SU-DHL-6 (cell line): ENCODE results near the gene PDE9A.

Experiments used
- H2AFZ ChIP-seq: fragments of 200-600 bp; sonication (generic); 2 replicates; pipeline ENCODE4 v1.6.1; 2014; ENCODE audit warnings: low read depth, mild to moderate bottlenecking, moderate library complexity, mixed read lengths, antibody characterized with exemption, low read length; ENCODE audit not compliant: severe bottlenecking
- H3F3A ChIP-seq: fragments of 200-600 bp; shearing (Covaris generic); 2 replicates; pipeline ENCODE4 v1.6.0; 2016; ENCODE audit warnings: antibody characterized with exemption, mild to moderate bottlenecking; ENCODE audit not compliant: insufficient read depth
- H3K27ac ChIP-seq: fragments of 200-600 bp; sonication (generic); 2 replicates; pipeline ENCODE4 v1.5.1; 2016; ENCODE audit warnings: low read depth, mild to moderate bottlenecking, low read length, moderate library complexity, mixed read lengths
- H3K27me3 ChIP-seq: fragments of 200-600 bp; sonication (generic), shearing (Covaris generic); 2 replicates; pipeline ENCODE4 v1.6.0; 2014; ENCODE audit warnings: mild to moderate bottlenecking, low read length
- H3K36me3 ChIP-seq: fragments of 200-600 bp; sonication (generic); 2 replicates; pipeline ENCODE4 v1.6.1; 2014; ENCODE audit warnings: mild to moderate bottlenecking, low read length, mixed read lengths
- H3K4me2 ChIP-seq: fragments of 300-600, 200-600 bp; shearing (Covaris generic), sonication (generic); 2 replicates; pipeline ENCODE4 v1.6.0; 2014; ENCODE audit warnings: low read length, low read depth, mild to moderate bottlenecking; ENCODE audit not compliant: poor library complexity, severe bottlenecking
- H3K4me3 ChIP-seq: fragments of 200-600 bp; sonication (generic); 2 replicates; pipeline ENCODE4 v1.5.1; 2014; ENCODE audit warnings: antibody characterized with exemption, low read length, mild to moderate bottlenecking, mixed read lengths; ENCODE audit not compliant: insufficient read depth, poor library complexity, severe bottlenecking
- H3K79me2 ChIP-seq: fragments of 200-600 bp; sonication (generic); 2 replicates; pipeline ENCODE4 v1.6.1; 2014; ENCODE audit warnings: mild to moderate bottlenecking, low read length, moderate library complexity; ENCODE audit not compliant: insufficient read depth
- H3K9ac ChIP-seq: fragments of 200-600 bp; sonication (generic); 2 replicates; pipeline ENCODE4 v1.7.0; 2014; ENCODE audit warnings: mild to moderate bottlenecking, low read length
- H3K9me2 ChIP-seq: fragments of 200-600 bp; sonication (generic); replicated peaks from 2 replicates; pipeline ENCODE4 v1.6.1; 2014; ENCODE audit warnings: low read length; ENCODE audit not compliant: insufficient read depth
- H3K9me3 ChIP-seq: fragments of 200-600 bp; sonication (generic); 2 replicates; pipeline ENCODE4 v1.6.1; 2014; ENCODE audit warnings: low read length, mixed read lengths; ENCODE audit not compliant: insufficient read depth
- H4K20me1 ChIP-seq: fragments of 200-600 bp; sonication (generic); 2 replicates; pipeline ENCODE4 v1.6.1; 2014; ENCODE audit warnings: low read depth, mild to moderate bottlenecking, antibody characterized with exemption, low read length, moderate library complexity, mixed read lengths
- EZH2phosphoT487 ChIP-seq: fragments of 200-600 bp; sonication (generic), shearing (Covaris generic); conservative IDR thresholded peaks from 2 replicates; pipeline ENCODE4 v1.6.1; 2018; ENCODE audit warnings: mild to moderate bottlenecking, antibody characterized with exemption, low read length, moderate library complexity, mixed read lengths
- TF ChIP-seq, protein P1 (sequence below): fragments of 200-600 bp; sonication (generic); IDR thresholded peaks from one replicate; pipeline ENCODE4 v1.5.1; 2017; ENCODE audit warnings: antibody characterized with exemption, mild to moderate bottlenecking, low read length, moderate library complexity; ENCODE audit not compliant: insufficient read depth, poor library complexity, severe bottlenecking

PDE9A gene

GRCh38 chr21:42694751-42695696, 41.6 kb downstream of the PDE9A start:
- Histone ChIP-seq H2AFZ (no peak overlapping the region), H3K79me2 (no peaks in the 10 kb centered on the region), H3K27me3 (no peaks in the 10 kb centered on the region), H3F3A (no peaks in the 10 kb centered on the region), H3K9me3 (no peaks in the 10 kb centered on the region), H4K20me1 (no peaks in the 10 kb centered on the region), H3K9ac (no peak overlapping the region), H3K9me2 (no peaks in the 10 kb centered on the region), H3K4me2 (no peak overlapping the region), H3K4me3 (no peak overlapping the region), H3K27ac (no peak overlapping the region), H3K36me3 (no peaks in the 10 kb centered on the region)
- TF ChIP-seq, protein P1, sequence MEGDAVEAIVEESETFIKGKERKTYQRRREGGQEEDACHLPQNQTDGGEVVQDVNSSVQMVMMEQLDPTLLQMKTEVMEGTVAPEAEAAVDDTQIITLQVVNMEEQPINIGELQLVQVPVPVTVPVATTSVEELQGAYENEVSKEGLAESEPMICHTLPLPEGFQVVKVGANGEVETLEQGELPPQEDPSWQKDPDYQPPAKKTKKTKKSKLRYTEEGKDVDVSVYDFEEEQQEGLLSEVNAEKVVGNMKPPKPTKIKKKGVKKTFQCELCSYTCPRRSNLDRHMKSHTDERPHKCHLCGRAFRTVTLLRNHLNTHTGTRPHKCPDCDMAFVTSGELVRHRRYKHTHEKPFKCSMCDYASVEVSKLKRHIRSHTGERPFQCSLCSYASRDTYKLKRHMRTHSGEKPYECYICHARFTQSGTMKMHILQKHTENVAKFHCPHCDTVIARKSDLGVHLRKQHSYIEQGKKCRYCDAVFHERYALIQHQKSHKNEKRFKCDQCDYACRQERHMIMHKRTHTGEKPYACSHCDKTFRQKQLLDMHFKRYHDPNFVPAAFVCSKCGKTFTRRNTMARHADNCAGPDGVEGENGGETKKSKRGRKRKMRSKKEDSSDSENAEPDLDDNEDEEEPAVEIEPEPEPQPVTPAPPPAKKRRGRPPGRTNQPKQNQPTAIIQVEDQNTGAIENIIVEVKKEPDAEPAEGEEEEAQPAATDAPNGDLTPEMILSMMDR, result no peak
- no peak for TF ChIP-seq EZH2phosphoT487

- H2AFZ ChIP-seq, result no peak overlapping the region
- no peaks in the 10 kb centered on the region for H3K36me3 ChIP-seq
- no peak overlapping the region for H3K9ac ChIP-seq
- TF ChIP-seq, protein P1, result no peak
- TF ChIP-seq EZH2phosphoT487, result no peak
- H4K20me1 ChIP-seq, result no peaks in the 10 kb centered on the region
- H3K9me2 ChIP-seq, result no peaks in the 10 kb centered on the region
- no peak overlapping the region for H3K27ac ChIP-seq
- H3K4me2 ChIP-seq, result no peak overlapping the region
- H3K9me3 ChIP-seq, result no peaks in the 10 kb centered on the region
- H3K79me2 ChIP-seq, result no peaks in the 10 kb centered on the region
- H3F3A ChIP-seq, result no peaks in the 10 kb centered on the region
- H3K27me3 ChIP-seq, result no peaks in the 10 kb centered on the region
- no peak overlapping the region for H3K4me3 ChIP-seq
These were observed 42.4 kb downstream of the PDE9A start for GRCh38 chr21:42695697-42696380.

GRCh38 chr21:42696501-42697040, 43.1 kb downstream of the PDE9A start:
- Histone ChIP-seq H3K9me3 (no peaks in the 10 kb centered on the region), H2AFZ (no peak overlapping the region), H3K4me2 (no peak overlapping the region), H3K79me2 (no peaks in the 10 kb centered on the region), H3K27me3 (no peaks in the 10 kb centered on the region), H3F3A (no peaks in the 10 kb centered on the region), H3K27ac (no peak overlapping the region), H3K9me2 (no peaks in the 10 kb centered on the region), H3K4me3 (no peak overlapping the region), H4K20me1 (no peaks in the 10 kb centered on the region), H3K36me3 (no peaks in the 10 kb centered on the region), H3K9ac (no peak overlapping the region)
- TF ChIP-seq, protein P1, result no peak
- TF ChIP-seq EZH2phosphoT487, result no peak
